Testis (tissue), 2 donors: ENCODE data around the gene CCDC33.

Experiments used
- POLR2A ChIP-seq: fragments of 450-650 bp; IDR thresholded peaks from one replicate; pipeline ENCODE4 v1.6.1; 2017; ENCODE audit warnings: antibody characterized with exemption, mild to moderate bottlenecking, moderate library complexity
- TF ChIP-seq, protein P1 (sequence below), 3 experiments: fragments of 450-650 bp in 2 of 3; fragments of 200-600 bp in 1 of 3; sonication (generic) in 1 of 3; IDR thresholded peaks; one replicate each; pipeline ENCODE4 v1.5.1; 2016 to 2019; ENCODE audit warnings: antibody characterized with exemption in 3 of 3, mild to moderate bottlenecking in 2 of 3, moderate library complexity in 1 of 3

- TF ChIP-seq, protein P1, sequence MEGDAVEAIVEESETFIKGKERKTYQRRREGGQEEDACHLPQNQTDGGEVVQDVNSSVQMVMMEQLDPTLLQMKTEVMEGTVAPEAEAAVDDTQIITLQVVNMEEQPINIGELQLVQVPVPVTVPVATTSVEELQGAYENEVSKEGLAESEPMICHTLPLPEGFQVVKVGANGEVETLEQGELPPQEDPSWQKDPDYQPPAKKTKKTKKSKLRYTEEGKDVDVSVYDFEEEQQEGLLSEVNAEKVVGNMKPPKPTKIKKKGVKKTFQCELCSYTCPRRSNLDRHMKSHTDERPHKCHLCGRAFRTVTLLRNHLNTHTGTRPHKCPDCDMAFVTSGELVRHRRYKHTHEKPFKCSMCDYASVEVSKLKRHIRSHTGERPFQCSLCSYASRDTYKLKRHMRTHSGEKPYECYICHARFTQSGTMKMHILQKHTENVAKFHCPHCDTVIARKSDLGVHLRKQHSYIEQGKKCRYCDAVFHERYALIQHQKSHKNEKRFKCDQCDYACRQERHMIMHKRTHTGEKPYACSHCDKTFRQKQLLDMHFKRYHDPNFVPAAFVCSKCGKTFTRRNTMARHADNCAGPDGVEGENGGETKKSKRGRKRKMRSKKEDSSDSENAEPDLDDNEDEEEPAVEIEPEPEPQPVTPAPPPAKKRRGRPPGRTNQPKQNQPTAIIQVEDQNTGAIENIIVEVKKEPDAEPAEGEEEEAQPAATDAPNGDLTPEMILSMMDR (IDR thresholded peaks at IDR 0.05), result no peak
- TF ChIP-seq POLR2A, result no peak
Observed at GRCh38 chr15:74297887-74298286, 61.8 kb downstream of the CCDC33 start.
